HEK293T (cell line): Measurements from ENCODE around the gene TAF1C.

Experiments used
- BHLHE40 ChIP-seq: fragments of 450-650 bp; IDR thresholded peaks from 2 replicates; pipeline ENCODE4 v1.6.1; 2016; ENCODE audit warnings: mild to moderate bottlenecking, moderate library complexity, borderline replicate concordance
- CTBP1 ChIP-seq: fragments of 450-650 bp; IDR thresholded peaks from 2 replicates; pipeline ENCODE4 v1.6.1; 2016; ENCODE audit warnings: borderline replicate concordance
- FOXA1 ChIP-seq: fragments of 450-650 bp; IDR thresholded peaks from 2 replicates; pipeline ENCODE4 v1.6.1; 2016; ENCODE audit warnings: mild to moderate bottlenecking
- FOXM1 ChIP-seq: fragments of 450-650 bp; IDR thresholded peaks from 2 replicates; pipeline ENCODE4 v1.6.1; 2017; ENCODE audit warnings: mild to moderate bottlenecking, borderline replicate concordance
- LEF1 ChIP-seq: fragments of 450-650 bp; IDR thresholded peaks from 2 replicates; pipeline ENCODE4 v1.6.1; 2017; ENCODE audit warnings: mild to moderate bottlenecking, borderline replicate concordance
- NFRKB ChIP-seq: fragments of 450-650 bp; IDR thresholded peaks from 2 replicates; pipeline ENCODE4 v1.6.1; 2016; ENCODE audit warnings: mild to moderate bottlenecking, moderate library complexity
- SP1 ChIP-seq: fragments of 450-650 bp; IDR thresholded peaks from 2 replicates; pipeline ENCODE4 v1.6.1; 2017
- SUZ12 ChIP-seq: fragments of 450-650 bp; IDR thresholded peaks from 2 replicates; pipeline ENCODE4 v1.6.1; 2016; ENCODE audit warnings: mild to moderate bottlenecking
- TARDBP ChIP-seq: fragments of 450-650 bp; IDR thresholded peaks from 2 replicates; pipeline ENCODE4 v1.6.1; 2016
- ZNF384 ChIP-seq: fragments of 450-650 bp; IDR thresholded peaks from 2 replicates; pipeline ENCODE4 v1.6.1; 2016

- TF ChIP-seq FOXM1, result no peak
- no peak for TF ChIP-seq TARDBP
- TF ChIP-seq SP1, result no peak
- TF ChIP-seq CTBP1, result no peak
- TF ChIP-seq FOXA1, result no peak
- no peak for TF ChIP-seq SUZ12
- no peak for TF ChIP-seq NFRKB
- TF ChIP-seq LEF1, result no peak
- no peak for TF ChIP-seq BHLHE40
- no peak for TF ChIP-seq ZNF384
Measured at GRCh38 chr16:84181144-84181915, 5.5 kb downstream of the TAF1C start.
